ENCODE data around the gene SLC4A1AP.

Gene SLC4A1AP

GRCh38 chr2:27703638-27704341, 40.1 kb downstream of the SLC4A1AP start:
- DNase-seq: peak; percentile 92

DNA sequence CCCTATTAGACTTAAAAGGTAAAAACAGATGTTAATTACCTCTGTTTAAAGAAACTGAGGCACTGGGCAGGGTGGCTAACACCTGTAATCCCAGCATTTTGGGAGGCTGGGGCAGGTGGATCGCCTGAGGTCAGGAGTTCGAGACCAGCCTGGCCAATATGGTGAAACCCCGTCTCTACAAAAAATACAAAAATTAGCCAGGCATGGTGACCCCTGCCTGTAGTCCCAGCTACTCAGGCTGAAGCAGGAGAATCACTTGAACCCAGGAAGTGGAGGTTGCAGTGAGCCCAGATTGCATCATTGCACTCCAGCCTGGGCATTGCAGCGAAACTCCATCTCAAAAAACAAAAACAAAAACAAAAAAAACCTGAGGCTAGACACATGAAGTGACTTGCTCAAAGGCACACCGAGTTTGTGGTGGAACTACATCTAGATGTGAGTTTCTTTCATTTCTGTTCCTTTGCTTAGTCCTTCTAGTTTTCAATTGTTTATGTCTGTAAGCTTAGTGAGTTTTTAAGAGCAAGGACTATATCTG, 40.7 kb downstream of the SLC4A1AP start:
- DNase-seq: no peak

DNA sequence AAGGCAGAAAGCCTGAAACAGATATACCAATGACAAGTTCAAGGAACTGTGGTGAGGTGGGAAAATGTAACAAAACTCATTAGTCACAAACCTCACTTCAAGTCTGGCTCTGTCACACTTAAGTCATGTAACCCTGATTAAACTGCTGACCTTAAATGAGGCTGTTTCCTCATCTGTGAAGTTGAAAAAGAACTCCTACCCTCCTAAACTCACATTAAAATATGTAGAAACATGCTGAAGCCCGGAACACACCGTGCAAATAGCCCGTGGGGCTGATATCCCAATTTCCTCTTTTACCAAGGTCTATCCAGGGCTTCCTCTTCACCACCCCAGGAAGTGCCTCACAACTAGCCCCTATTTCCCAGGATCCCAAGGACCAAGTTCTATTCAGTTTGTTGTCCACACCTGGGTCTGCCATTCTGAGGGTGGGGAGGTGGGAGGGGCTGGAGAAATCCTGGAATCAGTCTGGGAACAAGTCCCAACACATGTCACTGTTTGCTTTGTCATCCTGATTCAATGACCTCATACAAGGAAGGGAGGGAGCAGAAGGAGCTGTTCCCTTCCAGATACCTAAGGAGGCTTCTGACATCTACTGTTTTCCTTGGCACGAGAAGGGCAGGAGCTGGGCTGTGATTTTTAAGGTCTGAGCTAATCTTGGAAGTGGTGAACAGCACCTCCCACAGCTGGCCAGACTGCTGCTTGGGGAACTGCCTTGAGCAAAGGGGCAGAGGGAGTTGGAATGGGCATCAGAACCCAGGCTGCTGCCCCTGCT, 42.3 kb downstream of the SLC4A1AP start:
- no peak for DNase-seq

DNA sequence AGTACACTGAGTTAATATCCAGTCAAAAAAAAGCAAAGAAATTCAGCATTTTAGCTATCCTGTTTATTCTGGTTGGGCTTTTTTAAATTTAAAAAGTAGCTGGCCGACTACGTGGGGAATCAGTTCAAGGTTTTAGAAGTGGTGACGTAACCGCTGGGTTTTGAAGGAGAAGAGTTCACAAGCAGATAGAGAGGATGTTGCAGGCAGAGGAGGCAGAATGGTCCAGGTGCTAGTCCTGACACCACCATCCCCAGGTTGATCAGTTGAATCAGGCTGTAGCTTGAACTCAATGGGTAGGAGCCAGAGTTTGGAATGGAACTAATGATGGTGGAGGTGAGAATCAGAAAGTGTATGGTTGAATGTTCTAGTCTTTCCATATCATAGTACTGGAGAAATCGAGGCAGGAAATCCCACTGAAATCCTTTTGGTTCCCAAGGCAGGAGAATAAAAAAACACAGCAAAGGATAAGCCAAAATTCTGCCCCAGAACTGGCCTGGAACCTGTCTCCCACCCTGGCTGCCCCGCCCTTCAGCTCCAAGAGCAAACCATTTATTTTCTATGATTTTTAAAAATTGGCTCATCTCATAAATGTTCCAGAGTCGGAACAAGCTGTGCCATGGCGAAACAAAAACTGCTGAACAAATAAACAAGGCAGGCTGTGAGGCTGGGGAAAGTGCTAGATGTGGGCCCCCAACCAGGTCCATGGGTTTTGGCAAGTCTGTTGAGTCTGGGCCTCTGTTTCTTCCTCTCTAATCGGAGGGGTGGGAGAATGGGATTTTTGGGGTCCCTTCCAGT, 44.0 kb downstream of the SLC4A1AP start:
- no peak for DNase-seq

- no peak for DNase-seq
Measured at GRCh38 chr2:27708257-27708654, 44.6 kb downstream of the SLC4A1AP start.

DNA sequence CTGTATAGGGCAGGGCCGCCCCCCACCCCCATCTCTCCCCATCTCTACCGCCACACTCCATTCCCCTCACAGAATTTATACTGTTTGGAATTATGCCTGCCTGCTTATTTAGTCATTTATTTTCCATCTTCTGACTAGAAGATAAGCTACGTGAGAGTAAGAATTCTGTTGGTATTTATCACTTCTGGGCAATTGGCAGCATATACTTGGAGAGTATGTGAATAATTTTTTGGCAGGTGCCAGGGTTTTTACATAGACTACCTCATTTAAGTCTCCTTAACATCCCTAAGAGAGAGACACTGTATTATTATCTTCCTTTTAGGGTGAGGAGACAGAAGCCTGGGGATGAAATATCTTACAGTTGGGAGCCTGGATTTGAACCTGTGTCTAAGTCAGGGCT, 45.0 kb downstream of the SLC4A1AP start:
- DNase-seq: no peak

- no peak for DNase-seq
Measured at GRCh38 chr2:27709326-27709725, 45.6 kb downstream of the SLC4A1AP start.

DNA sequence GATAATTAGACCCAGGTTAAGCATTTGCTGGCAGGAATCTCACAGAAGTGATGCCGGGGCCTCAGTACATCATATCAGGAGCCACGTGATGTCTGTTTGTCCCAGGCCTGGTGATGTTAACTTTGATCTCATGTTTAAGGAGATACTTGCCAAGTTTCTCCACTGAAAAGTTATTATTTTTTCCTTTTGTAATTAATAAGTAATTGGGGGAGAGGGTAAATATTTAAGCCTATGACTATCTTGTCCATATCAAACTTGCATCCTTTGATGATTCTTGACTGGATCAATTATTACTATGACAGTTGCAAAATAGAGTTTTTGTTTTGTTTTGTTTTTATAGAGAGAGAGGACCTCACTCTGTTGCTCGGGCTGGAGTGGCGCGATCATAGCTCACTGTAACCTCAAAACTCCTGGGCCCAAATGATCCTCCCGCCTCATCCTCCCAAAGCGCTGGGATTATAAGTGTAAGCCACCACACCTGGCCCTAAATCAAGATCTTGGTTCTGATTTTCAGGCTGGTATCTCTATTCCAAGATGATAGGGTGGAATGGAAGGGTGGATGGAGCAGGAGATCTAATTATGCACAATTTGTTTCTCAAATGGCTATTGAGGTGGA, 46.4 kb downstream of the SLC4A1AP start:
- no peak for DNase-seq

GRCh38 chr2:27710640-27711430, 47.1 kb downstream of the SLC4A1AP start:
- DNase-seq: no peak

GRCh38 chr2:27711804-27712203, 48.1 kb downstream of the SLC4A1AP start:
- DNase-seq: no peak

GRCh38 chr2:27712522-27712921, 48.8 kb downstream of the SLC4A1AP start:
- DNase-seq: no peak

- DNase-seq: no peak
Measured at GRCh38 chr2:27713201-27713600, 49.5 kb downstream of the SLC4A1AP start.

DNA sequence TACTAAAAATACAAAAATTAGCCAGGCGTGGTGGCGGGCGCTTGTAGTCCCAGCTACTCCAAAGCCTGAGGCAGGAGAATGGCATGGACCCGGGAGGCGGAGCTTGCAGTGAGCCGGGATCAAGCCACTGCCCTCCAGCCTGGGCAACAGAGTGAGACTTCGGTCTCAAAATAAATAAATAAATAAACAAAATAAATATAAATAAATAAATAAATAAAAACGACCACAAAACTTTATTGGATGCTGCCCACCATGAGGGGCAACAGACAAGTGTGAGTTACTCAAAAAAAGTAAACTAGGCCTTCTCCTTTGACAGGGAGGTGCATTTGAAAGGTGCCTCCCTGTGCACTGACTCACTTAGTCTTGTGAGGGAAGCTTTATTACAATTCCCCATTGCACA, 50.4 kb downstream of the SLC4A1AP start:
- DNase-seq: no peak

DNA sequence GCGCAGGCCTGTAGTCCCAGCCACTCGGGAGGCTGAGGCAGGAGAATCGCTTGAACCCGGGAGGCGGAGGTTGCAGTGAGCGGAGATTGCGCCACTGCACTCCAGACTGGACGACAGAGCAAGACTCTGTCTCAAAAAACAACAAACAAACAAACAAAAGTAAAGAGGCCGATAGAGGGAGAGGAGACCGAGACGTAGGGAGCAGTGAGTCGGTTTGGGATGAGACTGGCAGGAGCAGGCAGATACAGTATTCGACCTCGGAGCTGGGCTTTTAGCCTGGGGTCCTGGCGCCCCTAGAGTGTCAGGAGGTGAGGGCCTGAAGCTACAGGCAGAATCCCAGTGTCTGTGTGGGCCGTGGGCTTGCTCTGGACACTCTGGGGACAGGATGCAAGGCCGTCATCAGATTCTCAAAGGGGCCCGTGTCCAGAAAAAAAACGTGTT, 51.2 kb downstream of the SLC4A1AP start:
- DNase-seq: no peak

- DNase-seq: peak; percentile 55
Measured at GRCh38 chr2:27715318-27716210, 51.9 kb downstream of the SLC4A1AP start.

- no peak for DNase-seq
Measured at GRCh38 chr2:27716301-27717069, 52.8 kb downstream of the SLC4A1AP start.

DNA sequence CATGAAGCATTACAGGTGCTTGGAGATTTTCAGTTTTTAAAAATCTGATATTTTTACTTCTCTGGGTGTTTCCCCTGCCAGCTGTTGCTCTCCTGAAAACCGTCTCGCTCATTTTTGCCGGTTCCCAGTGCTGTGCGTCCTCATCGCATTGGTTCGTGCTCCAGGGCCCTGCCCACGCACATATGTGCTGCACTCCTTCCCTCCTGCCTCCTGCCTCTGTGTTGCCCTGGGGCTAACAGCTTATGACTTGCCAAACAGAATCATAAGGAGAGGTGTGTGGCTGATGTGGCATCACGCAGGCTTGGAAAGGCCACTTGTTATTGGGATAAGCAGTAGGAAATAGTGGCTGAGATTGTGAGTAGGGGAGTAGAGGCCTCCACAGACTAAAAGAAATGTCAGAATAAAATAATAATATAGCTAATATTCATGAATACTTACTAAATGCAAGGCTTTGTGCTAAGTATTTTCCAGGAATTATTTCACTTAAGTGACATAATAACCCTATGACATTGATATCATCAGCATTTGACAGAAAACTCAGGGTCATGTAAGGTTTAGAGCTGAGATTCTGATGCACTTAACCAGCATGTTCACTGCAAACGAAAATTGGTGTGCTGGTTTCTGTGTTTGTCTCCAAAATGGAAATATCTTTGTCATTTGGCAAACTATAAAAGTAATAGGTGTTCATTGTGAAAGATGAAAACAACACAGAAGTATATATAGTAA, 53.5 kb downstream of the SLC4A1AP start:
- DNase-seq: no peak

DNA sequence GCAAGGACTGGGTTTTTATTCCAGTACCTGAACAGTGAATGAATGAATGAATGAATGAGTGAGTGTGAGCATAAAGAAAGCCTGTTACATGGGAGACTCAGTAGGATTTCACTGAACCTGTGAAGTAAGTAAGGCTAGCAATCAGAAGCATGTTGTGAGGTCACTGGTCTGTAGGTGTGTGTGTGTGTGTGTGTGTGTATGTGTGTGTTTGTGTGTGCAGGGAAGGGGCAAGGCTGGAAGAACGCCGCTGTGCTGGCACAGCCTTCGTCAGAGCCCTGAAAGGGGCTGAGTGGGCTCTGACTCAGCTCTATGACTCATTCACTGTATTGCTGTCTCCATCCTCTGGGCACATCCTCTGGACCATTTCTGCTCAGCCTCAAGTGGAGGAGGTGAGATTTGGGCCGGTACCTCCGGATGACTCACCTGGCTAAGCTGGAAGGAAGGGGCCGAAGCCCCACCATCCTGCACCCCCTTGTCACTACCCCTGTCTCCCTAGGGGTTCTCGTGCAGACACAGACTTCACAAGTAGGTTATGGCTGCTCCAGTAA, 56.4 kb downstream of the SLC4A1AP start:
- DNase-seq: peak; percentile 73

- DNase-seq: peak; percentile 33
Measured at GRCh38 chr2:27721335-27721734, 57.6 kb downstream of the SLC4A1AP start.
